ENCODE data around the gene KRT7. TPM values are rescaled to one million over a fixed set of nuclear protein-coding genes. Genes with fewer than 3 reads are reported as not detected.

KRT7 gene
- total RNA-seq, 2 experiments from 2014 or later, result not detected

- ATAC-seq (ENCODE audit: poor library complexity), result no peak
- TF ChIP-seq CTCF (IDR thresholded peaks at IDR 0.05), result no peak
- Histone ChIP-seq H3K36me3 (ENCODE audit: insufficient read depth, low read length) (no peaks in the 10 kb centered on the region), H3K9me3 (ENCODE audit: control insufficient read depth in 1 of 2, insufficient read depth in 1 of 2, low read length in 2 of 2) (peaks cover 0 to 5% of the 10 kb centered on the region in 2 experiments), H3K27ac (ENCODE audit: low read depth in 1 of 2, low read length in 2 of 2) (no peak overlapping the region), H3K4me1 (ENCODE audit: insufficient read depth, low read length) (peaks cover 2% of the 10 kb centered on the region), H3K27me3 (ENCODE audit: control insufficient read depth in 1 of 2, insufficient read depth in 2 of 2, low read length in 2 of 2) (peaks cover 14 to 34% of the 10 kb centered on the region in 2 experiments), H3K4me3 (ENCODE audit: low read length) (no peak overlapping the region)
- DNase-seq, result no peak
- ChIA-PET POLR2A (interaction anchor here (0.5 kb wide), 1 partner anchor 1470 kb away, joined by 3 read pairs; no protein-coding TSS in a partner anchor), CTCF (no interaction called here)
- H3K27me3 Mint-ChIP-seq, result peaks cover 57% of the 10 kb centered on the region
- H3K27ac Mint-ChIP-seq, result no peak overlapping the region
- H3K4me3 Mint-ChIP-seq, result no peak overlapping the region
- H3K4me1 Mint-ChIP-seq (ENCODE audit: low read depth), result no peaks in the 10 kb centered on the region
- no peaks in the 10 kb centered on the region for H3K9me3 Mint-ChIP-seq
- H3K36me3 Mint-ChIP-seq (ENCODE audit: low read depth), result no peaks in the 10 kb centered on the region
- intact Hi-C loops (cut with DNase I, micrococcal nuclease), result no loop called here
Observed at GRCh38 chr12:52229836-52230343, 3.2 kb upstream of the KRT7 start.

- ATAC-seq (ENCODE audit: poor library complexity) (no peak), DNase-seq (no peak)
- Histone ChIP-seq H3K4me1 (ENCODE audit: insufficient read depth, low read length) (peaks cover 2% of the 10 kb centered on the region), H3K36me3 (ENCODE audit: insufficient read depth, low read length) (no peaks in the 10 kb centered on the region), H3K27me3 (ENCODE audit: control insufficient read depth in 1 of 2, insufficient read depth in 2 of 2, low read length in 2 of 2) (peaks cover 18 to 38% of the 10 kb centered on the region in 2 experiments), H3K27ac (ENCODE audit: low read depth in 1 of 2, low read length in 2 of 2) (no peak overlapping the region), H3K9me3 (ENCODE audit: control insufficient read depth in 1 of 2, insufficient read depth in 1 of 2, low read length in 2 of 2) (peaks cover 0 to 5% of the 10 kb centered on the region in 2 experiments), H3K4me3 (ENCODE audit: low read length) (no peak overlapping the region)
- intact Hi-C loops (cut with DNase I, micrococcal nuclease), result no loop called here
- no peak for TF ChIP-seq CTCF (IDR thresholded peaks at IDR 0.05)
- no peak overlapping the region for H3K4me3 Mint-ChIP-seq
- no peak overlapping the region for H3K27ac Mint-ChIP-seq
- H3K9me3 Mint-ChIP-seq, result no peaks in the 10 kb centered on the region
- H3K4me1 Mint-ChIP-seq (ENCODE audit: low read depth), result no peaks in the 10 kb centered on the region
- CTCF ChIA-PET, result no interaction called here
- H3K36me3 Mint-ChIP-seq (ENCODE audit: low read depth), result no peaks in the 10 kb centered on the region
- peaks cover 58% of the 10 kb centered on the region for H3K27me3 Mint-ChIP-seq
- POLR2A ChIA-PET, result interaction anchor here (0.5 kb wide), 1 partner anchor 1470 kb away, joined by 3 read pairs; no protein-coding TSS in a partner anchor
Observed at GRCh38 chr12:52230364-52231281, 2.4 kb upstream of the KRT7 start.

GRCh38 chr12:52231305-52232202 is 1.5 kb upstream of the KRT7 start:
- intact Hi-C loops (cut with DNase I, micrococcal nuclease), result no loop called here
- Histone ChIP-seq H3K4me3 (ENCODE audit: low read length) (no peak overlapping the region), H3K27ac (ENCODE audit: low read depth in 1 of 2, low read length in 2 of 2) (no peak overlapping the region), H3K36me3 (ENCODE audit: insufficient read depth, low read length) (no peaks in the 10 kb centered on the region), H3K9me3 (ENCODE audit: control insufficient read depth in 1 of 2, insufficient read depth in 1 of 2, low read length in 2 of 2) (peaks cover 0 to 5% of the 10 kb centered on the region in 2 experiments), H3K4me1 (ENCODE audit: insufficient read depth, low read length) (peaks cover 2% of the 10 kb centered on the region), H3K27me3 (ENCODE audit: control insufficient read depth in 1 of 2, insufficient read depth in 2 of 2, low read length in 2 of 2) (peaks cover 16 to 38% of the 10 kb centered on the region in 2 experiments)
- DNase-seq (no peak), ATAC-seq (ENCODE audit: poor library complexity) (no peak)
- no peak overlapping the region for H3K4me3 Mint-ChIP-seq
- H3K36me3 Mint-ChIP-seq (ENCODE audit: low read depth), result no peaks in the 10 kb centered on the region
- H3K27ac Mint-ChIP-seq, result no peak overlapping the region
- TF ChIP-seq CTCF (IDR thresholded peaks at IDR 0.05), result no peak
- CTCF ChIA-PET, result no interaction called here
- H3K9me3 Mint-ChIP-seq, result no peaks in the 10 kb centered on the region
- no peaks in the 10 kb centered on the region for H3K4me1 Mint-ChIP-seq (ENCODE audit: low read depth)
- peaks cover 59% of the 10 kb centered on the region for H3K27me3 Mint-ChIP-seq
- POLR2A ChIA-PET, result no interaction called here

All from CD4-positive, alpha-beta T cell (primary cell).